Measurements from ENCODE around the gene TSSC4. TPM values are rescaled to one million over a fixed set of nuclear protein-coding genes. Genes with fewer than 3 reads are reported as not detected.
A peak's percentile ranks its signal among the peaks of the same experiment; 100 is the strongest.

The TSSC4 gene
- total RNA-seq, 1 experiment from 2014 or later, result 35.6 TPM

- CTCF ChIA-PET, result no interaction called here
- H3K4me2 ChIP-seq, result no peak within 1 kb of the TSS
Observed at GRCh38 chr11:2444821-2445745, 44.5 kb downstream of the TSSC4 start, which contains the start of gene KCNQ1. KCNQ1 (plus strand) TSS chr11:2445008; CDS start chr11:2445099, 91 bp downstream.

GRCh38 chr11:2445746-2446551 is 45.4 kb downstream of the TSSC4 start:
- ChIA-PET CTCF (no interaction called here), POLR2A (ENCODE audit: unreplicated experiment) (no interaction called here)
- Histone ChIP-seq H3K36me3 (ENCODE audit: low read depth) (no peaks in the 10 kb centered on the region), H4K20me1 (ENCODE audit: insufficient read depth) (no peaks in the 10 kb centered on the region), H2AFZ (no peak overlapping the region), H3K4me3 (no peak overlapping the region), H3F3A (ENCODE audit: insufficient read depth, low read depth) (no peaks in the 10 kb centered on the region), H3K79me2 (ENCODE audit: low read depth) (no peaks in the 10 kb centered on the region), H3K27ac (no peak overlapping the region), H3K4me2 (no peak overlapping the region), H3K9me3 (ENCODE audit: insufficient read depth, low read depth) (no peaks in the 10 kb centered on the region), H3K27me3 (ENCODE audit: insufficient read depth, low read depth) (peaks cover 45% of the 10 kb centered on the region), H3K4me1 (replicated peaks; ENCODE audit: insufficient read depth) (no peaks in the 10 kb centered on the region), H3K9me2 (ENCODE audit: insufficient read depth) (no peaks in the 10 kb centered on the region)
- no peak for TF ChIP-seq EZH2 (IDR thresholded peaks at IDR 0.05; ENCODE audit: low read depth)
- TF ChIP-seq CTCF (conservative IDR thresholded peaks at IDR 0.05), result no peak
- BruUV-seq (replicated peaks), result no TSS peak
- intact Hi-C loops (cut with micrococcal nuclease; ENCODE audit: unreplicated experiment), result no loop called here
- DNase-seq, result no peak

More at GRCh38 chr11:2444821-2445745, 44.5 kb downstream of the TSSC4 start, which contains the start of gene KCNQ1:
- Histone ChIP-seq H3K9me3 (ENCODE audit: insufficient read depth, low read depth) (no peaks in the 10 kb centered on the region), H3K9me2 (ENCODE audit: insufficient read depth) (no peaks in the 10 kb centered on the region), H3K27me3 (ENCODE audit: insufficient read depth, low read depth) (peaks cover 37% of the 10 kb centered on the region), H3K79me2 (ENCODE audit: low read depth) (no peaks in the 10 kb centered on the region), H3K4me3 (no peak within 1 kb of the TSS), H4K20me1 (ENCODE audit: insufficient read depth) (no peaks in the 10 kb centered on the region), H3K27ac (no peak within 1 kb of the TSS), H3F3A (ENCODE audit: insufficient read depth, low read depth) (no peaks in the 10 kb centered on the region), H3K36me3 (ENCODE audit: low read depth) (no peaks in the 10 kb centered on the region), H2AFZ (no peak within 1 kb of the TSS), H3K4me1 (replicated peaks; ENCODE audit: insufficient read depth) (no peaks in the 10 kb centered on the region)
- peak in 1 of 2 experiments; percentile 32 for DNase-seq
- POLR2A ChIA-PET (ENCODE audit: unreplicated experiment), result no interaction called here
- intact Hi-C loops (cut with micrococcal nuclease; ENCODE audit: unreplicated experiment), result no loop called here
- no TSS peak for BruUV-seq (replicated peaks)
- no peak for TF ChIP-seq CTCF (conservative IDR thresholded peaks at IDR 0.05)
- TF ChIP-seq EZH2 (IDR thresholded peaks at IDR 0.05; ENCODE audit: low read depth), result no peak

- POLR2A ChIA-PET (ENCODE audit: unreplicated experiment), result no interaction called here
- Histone ChIP-seq H4K20me1 (ENCODE audit: insufficient read depth) (no peaks in the 10 kb centered on the region), H3K4me2 (no peak overlapping the region)
Observed at GRCh38 chr11:2446590-2447252, 46.2 kb downstream of the TSSC4 start.

More at GRCh38 chr11:2446590-2447252, 46.2 kb downstream of the TSSC4 start:
- Histone ChIP-seq H3K9me2 (ENCODE audit: insufficient read depth) (no peaks in the 10 kb centered on the region), H3K4me3 (no peak overlapping the region), H3K27ac (no peak overlapping the region), H2AFZ (no peak overlapping the region), H3K79me2 (ENCODE audit: low read depth) (no peaks in the 10 kb centered on the region), H3K27me3 (ENCODE audit: insufficient read depth, low read depth) (peaks cover 48% of the 10 kb centered on the region), H3K4me1 (replicated peaks; ENCODE audit: insufficient read depth) (no peaks in the 10 kb centered on the region), H3K36me3 (ENCODE audit: low read depth) (no peaks in the 10 kb centered on the region), H3F3A (ENCODE audit: insufficient read depth, low read depth) (no peaks in the 10 kb centered on the region), H3K9me3 (ENCODE audit: insufficient read depth, low read depth) (no peaks in the 10 kb centered on the region)
- DNase-seq, result no peak
- TF ChIP-seq EZH2 (IDR thresholded peaks at IDR 0.05; ENCODE audit: low read depth) (no peak), CTCF (conservative IDR thresholded peaks at IDR 0.05) (no peak)
- BruUV-seq (replicated peaks), result no TSS peak
- intact Hi-C loops (cut with micrococcal nuclease; ENCODE audit: unreplicated experiment), result no loop called here
- CTCF ChIA-PET, result no interaction called here

Data from PC-9 (cell line).